Measurements from ENCODE around the gene PLA2G4A.
A peak's percentile ranks its signal among the peaks of the same experiment; 100 is the strongest.

Gene PLA2G4A

GRCh38 chr1:186828611-186829454 lies at the start of gene PLA2G4A:
TSS of gene PLA2G4A (plus strand) at chr1:186828949. CDS start at chr1:186854355, 25,406 bp downstream.
- peak; percentile 82 to 86 for ATAC-seq (replicated peaks)
- Mint-ChIP-seq H3K9me3 (no peaks in the 10 kb centered on the region), H3K4me3 (peak within 1 kb of the TSS; percentile 83 to 84), H3K36me3 (no peaks in the 10 kb centered on the region), H3K27ac (peak within 1 kb of the TSS; percentile 37), H3K27me3 (peaks cover 4 to 6% of the 10 kb centered on the region in 2 donors), H3K4me1 (peaks cover 3 to 20% of the 10 kb centered on the region in 2 donors)
- DNase-seq = peak; percentile 3

- H3K9me3 Mint-ChIP-seq = no peaks in the 10 kb centered on the region
- no peak overlapping the region for H3K4me3 Mint-ChIP-seq
- peaks cover 0 to 6% of the 10 kb centered on the region in 2 donors for H3K27me3 Mint-ChIP-seq
- ATAC-seq (replicated peaks) (no peak), DNase-seq (no peak)
- H3K27ac Mint-ChIP-seq = no peak overlapping the region
- H3K36me3 Mint-ChIP-seq = no peaks in the 10 kb centered on the region
- H3K4me1 Mint-ChIP-seq = no peaks in the 10 kb centered on the region
These were observed 48.7 kb upstream of the PLA2G4A start for GRCh38 chr1:186780076-186780475.

- Mint-ChIP-seq H3K27ac (no peak overlapping the region), H3K4me1 (no peaks in the 10 kb centered on the region), H3K9me3 (no peaks in the 10 kb centered on the region), H3K36me3 (no peaks in the 10 kb centered on the region), H3K4me3 (no peak overlapping the region), H3K27me3 (peaks cover 0 to 6% of the 10 kb centered on the region in 2 donors)
- DNase-seq (no peak), ATAC-seq (replicated peaks) (no peak)
These were observed 47.0 kb upstream of the PLA2G4A start for GRCh38 chr1:186781730-186782129.

GRCh38 chr1:186782791-186783190 lies 46.0 kb upstream of the PLA2G4A start:
- H3K36me3 Mint-ChIP-seq = no peaks in the 10 kb centered on the region
- ATAC-seq (replicated peaks) = no peak

GRCh38 chr1:186783193-186783592 lies 45.6 kb upstream of the PLA2G4A start:
- H3K36me3 Mint-ChIP-seq = no peaks in the 10 kb centered on the region
- H3K9me3 Mint-ChIP-seq = no peaks in the 10 kb centered on the region
- H3K4me3 Mint-ChIP-seq = no peak overlapping the region
- DNase-seq (no peak), ATAC-seq (replicated peaks) (no peak)
- H3K4me1 Mint-ChIP-seq = no peaks in the 10 kb centered on the region
- peaks cover 0 to 6% of the 10 kb centered on the region in 2 donors for H3K27me3 Mint-ChIP-seq
- H3K27ac Mint-ChIP-seq = no peak overlapping the region

More at GRCh38 chr1:186782791-186783190, 46.0 kb upstream of the PLA2G4A start:
- H3K27me3 Mint-ChIP-seq = peaks cover 0 to 6% of the 10 kb centered on the region in 2 donors
- H3K9me3 Mint-ChIP-seq = no peaks in the 10 kb centered on the region
- no peaks in the 10 kb centered on the region for H3K4me1 Mint-ChIP-seq
- H3K4me3 Mint-ChIP-seq = no peak overlapping the region
- DNase-seq = no peak
- no peak overlapping the region for H3K27ac Mint-ChIP-seq

GRCh38 chr1:186785503-186785902 lies 43.2 kb upstream of the PLA2G4A start:
- H3K9me3 Mint-ChIP-seq = no peaks in the 10 kb centered on the region
- H3K27ac Mint-ChIP-seq = no peak overlapping the region
- DNase-seq = no peak
- no peak overlapping the region for H3K4me3 Mint-ChIP-seq
- ATAC-seq (replicated peaks) = no peak
- no peaks in the 10 kb centered on the region for H3K36me3 Mint-ChIP-seq
- peaks cover 0 to 6% of the 10 kb centered on the region in 2 donors for H3K27me3 Mint-ChIP-seq
- H3K4me1 Mint-ChIP-seq = no peaks in the 10 kb centered on the region

GRCh38 chr1:186790101-186790500 lies 38.6 kb upstream of the PLA2G4A start:
- H3K36me3 Mint-ChIP-seq = no peaks in the 10 kb centered on the region
- no peak overlapping the region for H3K27ac Mint-ChIP-seq
- ATAC-seq (replicated peaks) (no peak), DNase-seq (no peak)
- no peaks in the 10 kb centered on the region for H3K4me1 Mint-ChIP-seq
- H3K27me3 Mint-ChIP-seq = no peaks in the 10 kb centered on the region
- H3K9me3 Mint-ChIP-seq = peaks cover 0 to 2% of the 10 kb centered on the region in 2 donors
- no peak overlapping the region for H3K4me3 Mint-ChIP-seq

- peaks cover 0 to 2% of the 10 kb centered on the region in 2 donors for H3K9me3 Mint-ChIP-seq
- no peaks in the 10 kb centered on the region for H3K4me1 Mint-ChIP-seq
- no peak overlapping the region for H3K27ac Mint-ChIP-seq
- H3K4me3 Mint-ChIP-seq = no peak overlapping the region
- ATAC-seq (replicated peaks) (no peak), DNase-seq (no peak)
- no peaks in the 10 kb centered on the region for H3K27me3 Mint-ChIP-seq
- no peaks in the 10 kb centered on the region for H3K36me3 Mint-ChIP-seq
These were observed 35.7 kb upstream of the PLA2G4A start for GRCh38 chr1:186792870-186793581.

- no peak for DNase-seq
- Mint-ChIP-seq H3K9me3 (peaks cover 0 to 2% of the 10 kb centered on the region in 2 donors), H3K4me1 (no peaks in the 10 kb centered on the region), H3K27ac (no peak overlapping the region), H3K4me3 (no peak overlapping the region), H3K27me3 (no peaks in the 10 kb centered on the region), H3K36me3 (no peaks in the 10 kb centered on the region)
- ATAC-seq (replicated peaks) = no peak
These were observed 35.2 kb upstream of the PLA2G4A start for GRCh38 chr1:186793582-186793927.

GRCh38 chr1:186798960-186799688 lies 29.6 kb upstream of the PLA2G4A start:
- no peaks in the 10 kb centered on the region for H3K27me3 Mint-ChIP-seq
- H3K4me1 Mint-ChIP-seq = no peaks in the 10 kb centered on the region
- H3K27ac Mint-ChIP-seq = no peak overlapping the region
- no peaks in the 10 kb centered on the region for H3K9me3 Mint-ChIP-seq
- ATAC-seq (replicated peaks) (no peak), DNase-seq (no peak)
- no peaks in the 10 kb centered on the region for H3K36me3 Mint-ChIP-seq
- no peak overlapping the region for H3K4me3 Mint-ChIP-seq

GRCh38 chr1:186799689-186800054 lies 29.1 kb upstream of the PLA2G4A start:
- no peaks in the 10 kb centered on the region for H3K9me3 Mint-ChIP-seq
- no peaks in the 10 kb centered on the region for H3K36me3 Mint-ChIP-seq
- no peaks in the 10 kb centered on the region for H3K27me3 Mint-ChIP-seq
- no peak overlapping the region for H3K4me3 Mint-ChIP-seq
- peak in 1 of 2 donors; percentile 38 for ATAC-seq (replicated peaks)
- no peaks in the 10 kb centered on the region for H3K4me1 Mint-ChIP-seq
- H3K27ac Mint-ChIP-seq = no peak overlapping the region
- DNase-seq = no peak

- Mint-ChIP-seq H3K4me3 (no peak overlapping the region), H3K4me1 (no peaks in the 10 kb centered on the region), H3K27ac (no peak overlapping the region), H3K27me3 (no peaks in the 10 kb centered on the region), H3K9me3 (no peaks in the 10 kb centered on the region), H3K36me3 (no peaks in the 10 kb centered on the region)
- ATAC-seq (replicated peaks) (no peak), DNase-seq (no peak)
These were observed 26.4 kb upstream of the PLA2G4A start for GRCh38 chr1:186802388-186802787.

- ATAC-seq (replicated peaks) = no peak
These were observed 24.1 kb upstream of the PLA2G4A start for GRCh38 chr1:186804679-186805078.

GRCh38 chr1:186806477-186806876 lies 22.3 kb upstream of the PLA2G4A start:
- Mint-ChIP-seq H3K4me1 (no peaks in the 10 kb centered on the region), H3K27me3 (no peaks in the 10 kb centered on the region), H3K9me3 (no peaks in the 10 kb centered on the region), H3K27ac (no peak overlapping the region), H3K4me3 (no peak overlapping the region), H3K36me3 (no peaks in the 10 kb centered on the region)
- ATAC-seq (replicated peaks) (no peak), DNase-seq (no peak)

More at GRCh38 chr1:186804679-186805078, 24.1 kb upstream of the PLA2G4A start:
- Mint-ChIP-seq H3K4me1 (no peaks in the 10 kb centered on the region), H3K4me3 (no peak overlapping the region), H3K27me3 (no peaks in the 10 kb centered on the region), H3K27ac (no peak overlapping the region), H3K36me3 (no peaks in the 10 kb centered on the region), H3K9me3 (no peaks in the 10 kb centered on the region)
- no peak for DNase-seq
